HG02798 (cell line): ENCODE measurements around the gene NDUFB7.
"Not testable (repeated sequence)": the region's sequence is repeated elsewhere in the genome, so short reads cannot be mapped to it uniquely, and the experiment has no call there.

ENCODE experiments used
- ATAC-seq: cut with Tn5 transposase; IDR thresholded peaks from one replicate; pipeline ENCODE4 v1.9.1; 2021; ENCODE audit warnings: mild to moderate bottlenecking; ENCODE audit not compliant: unreplicated experiment, poor library complexity

Gene NDUFB7

DNA sequence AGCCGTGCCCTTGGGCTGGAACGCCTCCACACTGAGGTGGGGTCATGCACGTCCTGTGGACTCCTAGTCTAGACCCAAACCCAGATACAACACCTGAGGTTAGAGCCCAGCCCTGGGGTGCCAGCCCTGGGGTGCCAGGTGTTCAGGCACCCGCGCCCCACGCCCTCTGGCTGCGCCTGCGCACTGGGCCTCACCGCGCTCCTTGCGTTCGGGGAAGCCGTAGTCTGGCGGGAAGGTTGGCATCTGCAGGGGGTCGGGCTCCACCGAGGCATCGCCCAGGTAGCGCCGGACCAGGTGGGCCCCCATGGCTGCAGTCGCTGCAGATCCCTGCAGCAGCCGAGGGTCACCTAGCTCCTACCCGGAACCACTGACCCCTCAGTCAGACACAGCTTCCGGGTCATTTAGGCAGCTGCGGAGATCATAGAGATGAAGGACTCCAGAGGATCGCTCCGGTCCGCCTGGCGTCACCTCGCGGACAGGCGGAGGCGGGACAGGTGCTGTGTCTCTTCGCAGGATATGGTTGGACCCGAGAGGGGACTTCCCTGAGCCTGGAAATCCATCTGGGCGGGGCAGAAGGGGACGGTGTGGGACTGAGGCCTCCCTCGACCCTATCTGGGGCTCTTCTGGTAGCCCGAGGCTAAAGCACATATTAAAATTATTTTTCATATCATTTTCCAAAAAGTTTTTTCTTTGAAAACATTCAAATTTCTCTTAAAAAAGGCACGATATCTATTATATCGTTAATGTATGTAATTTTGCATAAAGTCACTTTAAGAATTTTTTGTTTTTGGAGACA lies at the start of gene NDUFB7:
Gene NDUFB7 (minus strand): TSS at position 372 of the 796 bp plus-strand sequence. CDS start 66 bp downstream, at position 306.
- peak; percentile 92 for ATAC-seq

GRCh38 chr19:14619404-14619803 lies 47.5 kb upstream of the NDUFB7 start:
- no peak for ATAC-seq

- no peak for ATAC-seq
These were observed 44.5 kb upstream of the NDUFB7 start for GRCh38 chr19:14616407-14616806.

DNA sequence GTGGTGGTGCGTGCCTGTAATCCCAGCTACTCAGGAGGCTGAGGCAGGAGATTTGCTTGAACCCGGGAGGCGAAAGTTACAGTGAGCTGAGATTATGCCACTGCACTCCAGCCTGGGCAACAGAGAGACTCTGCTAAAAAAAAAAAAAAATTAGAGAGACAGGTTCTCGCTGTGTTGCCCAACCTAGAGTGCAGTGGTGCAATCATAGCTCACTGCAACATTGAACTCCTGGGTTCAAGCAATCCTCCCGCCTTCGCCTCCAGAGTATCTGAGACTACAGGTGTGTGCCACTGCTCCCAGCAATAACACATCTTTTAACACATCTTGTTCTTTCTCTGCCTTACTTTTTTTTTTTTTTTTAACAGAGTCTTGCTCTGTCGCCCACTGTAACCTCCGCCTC lies 43.8 kb upstream of the NDUFB7 start:
- ATAC-seq, result no peak

- ATAC-seq, result no peak
These were observed 42.2 kb upstream of the NDUFB7 start for GRCh38 chr19:14614099-14614412.

- ATAC-seq, result not testable (repeated sequence)
These were observed 41.7 kb upstream of the NDUFB7 start for GRCh38 chr19:14613399-14614098.

DNA sequence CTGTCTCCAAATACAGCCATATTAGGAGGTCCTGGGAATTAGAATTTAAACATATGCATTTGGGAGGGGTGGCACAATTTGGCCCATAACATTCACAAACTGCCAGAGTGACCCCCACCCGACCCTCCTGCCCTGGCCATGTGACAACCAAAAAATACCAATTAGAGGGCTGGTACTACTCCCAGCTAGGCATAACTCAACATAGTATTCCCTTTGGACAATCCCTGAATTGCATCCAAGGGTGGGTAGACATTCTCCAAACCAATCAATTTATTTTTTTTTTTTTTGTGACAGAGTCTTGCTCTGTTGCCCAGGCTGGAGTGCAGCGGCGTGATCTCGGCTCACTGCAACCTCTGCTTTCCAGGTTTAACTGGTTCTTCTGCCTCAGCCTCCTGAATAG lies 40.8 kb upstream of the NDUFB7 start:
- ATAC-seq, result no peak

GRCh38 chr19:14612242-14612641 lies 40.4 kb upstream of the NDUFB7 start:
- not testable (repeated sequence) for ATAC-seq

GRCh38 chr19:14611051-14611450 lies 39.2 kb upstream of the NDUFB7 start:
- no peak for ATAC-seq

- ATAC-seq, result no peak
These were observed 34.8 kb upstream of the NDUFB7 start for GRCh38 chr19:14606627-14607026.

- peak; percentile 73 for ATAC-seq
These were observed 32.1 kb upstream of the NDUFB7 start for GRCh38 chr19:14603990-14604387.

GRCh38 chr19:14599548-14600147 lies 27.8 kb upstream of the NDUFB7 start:
- no peak for ATAC-seq

DNA sequence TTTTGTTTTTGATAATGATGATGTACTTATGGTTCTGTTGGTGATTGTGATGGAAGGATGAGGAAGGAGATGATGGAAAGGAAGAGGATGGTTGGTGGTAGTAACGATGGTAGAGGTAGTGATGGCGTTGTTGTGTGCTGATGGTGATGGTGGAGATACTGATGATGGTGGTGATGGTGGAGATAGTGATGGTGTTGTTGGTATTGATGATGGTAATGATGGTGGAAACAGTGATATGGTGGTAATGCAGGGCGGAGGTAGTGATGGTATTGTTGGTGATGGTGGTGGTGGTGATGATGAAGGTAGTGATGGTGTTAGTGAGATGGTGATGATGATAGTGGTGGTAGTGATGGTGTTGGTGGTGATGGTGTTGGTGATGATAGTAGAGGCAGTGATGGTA lies 23.7 kb upstream of the NDUFB7 start:
- no peak for ATAC-seq

DNA sequence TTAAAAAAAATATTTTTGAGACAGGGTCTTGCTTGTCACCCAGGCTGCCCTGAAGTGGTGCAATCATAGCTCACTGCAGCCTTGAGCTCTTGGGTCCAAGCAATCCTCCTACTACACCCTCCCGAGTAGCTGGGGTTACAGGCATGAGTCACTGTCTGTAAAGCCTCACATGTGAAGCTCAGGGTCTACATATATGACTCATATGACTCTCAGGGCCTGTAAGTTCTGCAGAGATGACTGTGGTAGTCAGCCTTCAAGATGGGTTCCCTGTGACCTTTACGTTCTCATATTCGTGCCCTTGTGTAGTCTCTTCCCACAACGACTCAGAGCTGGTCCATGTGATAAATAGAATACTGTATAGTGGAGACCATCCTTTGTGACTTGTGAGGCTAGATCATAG lies 17.6 kb upstream of the NDUFB7 start:
- ATAC-seq, result not testable (repeated sequence)

- peak; percentile 69 for ATAC-seq
These were observed 13.3 kb upstream of the NDUFB7 start for GRCh38 chr19:14585187-14585586.

- not testable (repeated sequence) for ATAC-seq
These were observed 12.5 kb upstream of the NDUFB7 start for GRCh38 chr19:14584372-14584771.

DNA sequence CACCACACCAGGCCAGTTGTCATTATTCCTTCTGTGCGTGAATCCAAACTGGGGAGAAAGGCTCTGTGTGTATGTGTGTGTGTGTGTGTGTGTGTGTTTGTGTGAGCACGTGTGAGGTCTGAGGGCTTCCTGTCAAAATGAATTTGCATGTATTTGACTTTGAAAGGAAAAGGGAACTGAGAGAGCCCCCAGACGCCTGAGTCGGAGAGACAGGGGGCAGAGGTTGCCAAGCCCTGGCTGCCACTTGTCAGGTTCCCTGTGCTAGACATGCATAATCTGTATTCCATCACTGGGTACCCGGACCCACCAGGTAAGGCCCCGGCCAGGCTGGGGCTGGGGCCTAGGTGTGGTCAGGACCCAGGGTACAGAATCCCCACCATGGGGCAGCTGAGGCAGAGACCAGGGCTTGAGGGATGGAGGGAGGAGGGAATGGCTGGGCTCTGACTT lies 11.1 kb upstream of the NDUFB7 start, which contains the start of gene CLEC17A:
Gene CLEC17A (plus strand): TSS at position 191 of the 447 bp plus-strand sequence. CDS start 77 bp downstream, at position 268.
- peak; percentile 29 for ATAC-seq

DNA sequence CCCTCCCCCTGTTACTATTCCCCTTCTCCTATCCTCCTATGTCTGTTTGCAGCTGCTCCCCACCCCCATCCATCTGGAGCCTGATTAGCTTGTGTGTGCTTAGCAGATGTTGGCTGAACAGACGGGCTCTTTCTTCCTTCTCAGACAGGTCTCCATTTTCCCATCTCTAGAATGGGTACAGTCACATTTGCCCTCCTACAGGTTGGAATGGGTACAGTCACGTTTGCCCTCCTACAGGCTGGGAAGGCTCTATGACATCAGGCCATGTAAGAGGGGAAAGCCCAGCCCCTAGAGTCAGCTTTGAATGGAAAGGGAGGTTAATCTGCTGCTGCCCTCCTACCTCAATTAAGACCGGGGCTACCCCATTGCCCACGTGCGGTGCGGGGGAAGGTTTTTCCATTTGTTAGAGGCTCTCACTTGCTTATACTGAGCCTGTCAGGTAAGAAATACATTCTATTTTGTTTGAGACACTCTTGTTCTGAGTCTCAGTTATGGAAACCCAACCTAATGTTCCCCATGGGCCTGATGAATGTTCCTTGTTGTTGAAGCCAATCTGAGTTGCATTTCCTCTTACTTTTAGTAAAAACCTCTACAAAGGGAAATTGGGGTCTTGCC lies 8.9 kb upstream of the NDUFB7 start:
- ATAC-seq, result no peak

DNA sequence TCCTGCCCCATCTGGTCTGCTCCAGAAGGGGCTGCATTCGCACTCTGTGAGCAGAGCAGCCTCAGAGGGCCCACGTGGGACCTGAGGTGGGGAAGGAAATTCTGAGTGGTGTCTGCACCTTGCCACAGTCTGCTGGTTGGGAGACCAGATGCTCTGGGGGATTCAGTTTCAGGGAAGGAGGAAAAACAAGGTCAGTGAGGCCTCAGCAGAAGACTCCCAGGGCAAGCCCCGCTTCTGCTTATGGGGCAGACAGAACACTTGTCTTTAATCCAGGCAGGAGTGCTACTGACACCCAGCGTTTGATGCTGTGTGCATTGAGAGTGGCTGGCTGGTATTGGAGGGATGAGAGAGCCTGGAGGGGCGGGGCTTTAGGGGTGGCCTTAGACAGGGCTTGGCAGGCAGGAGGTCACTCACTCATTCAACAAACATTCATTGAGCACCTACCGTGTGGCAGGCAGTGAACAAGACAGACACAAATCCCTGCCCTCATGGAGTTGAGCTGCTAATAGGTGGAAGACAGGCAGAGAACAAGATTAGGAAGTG lies 6.1 kb upstream of the NDUFB7 start:
- peak; percentile 41 for ATAC-seq

- no peak for ATAC-seq
These were observed 5.4 kb upstream of the NDUFB7 start for GRCh38 chr19:14577264-14577663.
